ENCODE results near the gene HSF4.

HSF4 gene

GRCh38 chr16:67200491-67200890 lies 35.9 kb downstream of the HSF4 start:
- no peak for DNase-seq (ENCODE audit: low read depth in 2 of 2)

GRCh38 chr16:67201411-67202345 lies 37.1 kb downstream of the HSF4 start:
- DNase-seq (ENCODE audit: low read depth in 2 of 2) = no peak

- no peak for DNase-seq (ENCODE audit: low read depth in 2 of 2)
Measured at GRCh38 chr16:67202426-67202825, 37.9 kb downstream of the HSF4 start.

- no peak for DNase-seq (ENCODE audit: low read depth in 2 of 2)
Measured at GRCh38 chr16:67202956-67203493, 38.5 kb downstream of the HSF4 start.

GRCh38 chr16:67204076-67204475 lies 39.5 kb downstream of the HSF4 start:
- no peak for DNase-seq (ENCODE audit: low read depth in 2 of 2)

- no peak for DNase-seq (ENCODE audit: low read depth in 2 of 2)
Measured at GRCh38 chr16:67206129-67206837, 41.7 kb downstream of the HSF4 start.

GRCh38 chr16:67206838-67207248 lies 42.3 kb downstream of the HSF4 start:
- DNase-seq (ENCODE audit: low read depth in 2 of 2) = no peak

GRCh38 chr16:67207249-67208091 lies 42.9 kb downstream of the HSF4 start:
- no peak for DNase-seq (ENCODE audit: low read depth in 2 of 2)

GRCh38 chr16:67208154-67208896 lies 43.8 kb downstream of the HSF4 start:
- DNase-seq (ENCODE audit: low read depth in 2 of 2) = no peak

GRCh38 chr16:67209565-67209964 lies 45.0 kb downstream of the HSF4 start:
- no peak for DNase-seq (ENCODE audit: low read depth in 2 of 2)

- no peak for DNase-seq (ENCODE audit: low read depth in 2 of 2)
Measured at GRCh38 chr16:67210069-67210937, 45.8 kb downstream of the HSF4 start.

- no peak for DNase-seq (ENCODE audit: low read depth in 2 of 2)
Measured at GRCh38 chr16:67211674-67212073, 47.1 kb downstream of the HSF4 start.

- no peak for DNase-seq (ENCODE audit: low read depth in 2 of 2)
Measured at GRCh38 chr16:67212766-67213165, 48.2 kb downstream of the HSF4 start.

GRCh38 chr16:67213197-67214019 lies 48.9 kb downstream of the HSF4 start:
- DNase-seq (ENCODE audit: low read depth in 2 of 2) = no peak

GRCh38 chr16:67215706-67216105 lies 51.2 kb downstream of the HSF4 start:
- no peak for DNase-seq (ENCODE audit: low read depth in 2 of 2)

- DNase-seq (ENCODE audit: low read depth in 2 of 2) = no peak
Measured at GRCh38 chr16:67216612-67217490, 52.3 kb downstream of the HSF4 start.

All from stimulated activated CD8-positive, alpha-beta memory T cell treated with anti-CD3 and anti-CD28 coated beads, Interleukin-2, amount 100 ng/mL, for 1 hour (primary cell).